NCI-H2227 treated with DMSO at 0.1 percent for 48 hours (cell line): Measurements from ENCODE around the gene SPDYE5.

Experiments
- DNase-seq: peaks from one replicate; lab custom pipeline; 2025; lab: John Stamatoyannopoulos, UW

SPDYE5 gene

GRCh38 chr7:75537731-75538130 is 45.6 kb downstream of the SPDYE5 start:
- no peak for DNase-seq

DNA sequence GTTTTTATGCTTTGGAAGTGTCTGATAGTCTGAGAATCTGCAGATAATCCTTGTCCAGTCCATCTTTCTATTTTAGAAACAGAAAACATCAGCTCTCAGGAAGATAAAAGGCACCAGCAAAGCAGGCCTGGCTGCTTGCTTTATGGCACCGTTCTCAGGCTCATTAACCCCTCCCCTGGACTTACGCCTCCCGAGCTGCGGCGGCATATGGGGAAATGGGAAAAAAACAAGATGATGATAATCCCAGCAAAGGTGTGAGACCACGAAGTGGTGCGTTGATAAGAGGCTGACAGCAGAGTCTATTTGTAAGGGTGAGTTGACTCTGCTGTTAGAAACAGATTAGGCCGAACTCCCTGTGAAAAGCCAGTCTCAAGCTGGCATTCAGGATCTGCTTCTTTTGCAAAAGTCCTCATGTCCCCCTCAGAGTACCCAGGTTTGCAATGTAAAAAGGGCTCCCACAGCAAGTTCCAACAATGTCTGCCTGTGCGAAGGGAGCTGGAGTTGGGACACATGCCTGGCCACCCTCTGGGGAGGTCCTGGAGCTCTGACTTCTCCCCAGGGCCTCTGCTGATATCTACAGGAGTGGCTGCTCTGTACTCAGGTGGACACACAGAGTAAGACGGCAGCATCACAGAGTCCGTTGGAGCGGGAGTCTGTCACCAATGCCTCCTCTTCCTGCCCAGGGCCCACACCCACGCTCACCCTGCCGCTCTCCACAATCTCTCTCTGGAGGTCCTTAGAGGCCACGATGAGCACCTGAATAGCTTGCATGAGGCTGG is 54.3 kb downstream of the SPDYE5 start:
- DNase-seq: no peak
